GM19452 (cell line): ENCODE data around the gene SRSF12.
"Not testable (repeated sequence)": the region's sequence is repeated elsewhere in the genome, so short reads cannot be mapped to it uniquely, and the experiment has no call there.

ENCODE experiments used
- ATAC-seq: cut with Tn5 transposase; IDR thresholded peaks from one replicate; pipeline ENCODE4 v1.9.1; 2021; ENCODE audit not compliant: unreplicated experiment

Gene SRSF12

DNA sequence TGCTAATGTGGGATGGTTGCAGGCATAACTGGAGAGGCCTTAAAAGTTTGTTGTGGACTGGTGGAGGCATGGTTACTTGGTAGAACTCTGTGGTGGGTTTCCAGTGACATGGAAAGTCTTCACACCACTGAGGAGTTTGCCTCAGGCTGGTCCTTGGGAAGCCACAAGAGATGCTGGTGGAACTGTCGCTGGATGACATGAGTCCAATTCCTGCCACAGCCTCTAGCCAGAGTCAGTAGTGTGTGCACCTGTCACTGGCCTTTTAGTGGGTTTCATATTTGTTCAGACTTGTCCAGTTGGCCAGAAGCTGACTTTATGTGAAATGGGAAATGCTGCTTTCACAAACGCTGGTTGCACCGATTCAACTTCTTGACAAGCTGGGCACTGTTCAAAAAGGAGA lies 13.7 kb upstream of the SRSF12 start:
- ATAC-seq: no peak

DNA sequence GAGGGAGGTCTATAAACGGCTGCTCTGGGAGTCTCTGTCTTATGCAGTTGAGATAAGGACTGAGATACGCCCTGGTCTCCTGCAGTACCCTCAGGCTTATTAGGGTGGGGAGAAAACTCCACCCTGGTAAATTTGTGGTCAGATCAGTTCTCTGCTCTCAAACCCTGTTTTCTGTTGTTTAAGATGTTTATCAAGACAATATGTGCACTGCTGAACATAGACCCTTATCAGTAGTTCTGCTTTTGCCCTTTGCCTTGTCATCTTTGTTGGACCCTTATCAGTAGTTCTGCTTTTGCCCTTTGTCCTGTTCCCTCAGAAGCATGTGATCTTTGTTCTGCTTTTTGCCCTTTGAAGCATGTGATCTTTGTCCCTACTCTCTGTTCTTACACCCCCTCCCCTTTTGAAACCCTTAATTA lies 10.4 kb upstream of the SRSF12 start:
- not testable (repeated sequence) for ATAC-seq

- ATAC-seq: no peak
Observed at GRCh38 chr6:89122625-89123024, 4.8 kb upstream of the SRSF12 start.

- ATAC-seq: no peak
Observed at GRCh38 chr6:89121934-89122333, 4.1 kb upstream of the SRSF12 start.

GRCh38 chr6:89120371-89120770 lies 2.5 kb upstream of the SRSF12 start:
- ATAC-seq: no peak

GRCh38 chr6:89118931-89119330 lies 1.1 kb upstream of the SRSF12 start:
- ATAC-seq: no peak

DNA sequence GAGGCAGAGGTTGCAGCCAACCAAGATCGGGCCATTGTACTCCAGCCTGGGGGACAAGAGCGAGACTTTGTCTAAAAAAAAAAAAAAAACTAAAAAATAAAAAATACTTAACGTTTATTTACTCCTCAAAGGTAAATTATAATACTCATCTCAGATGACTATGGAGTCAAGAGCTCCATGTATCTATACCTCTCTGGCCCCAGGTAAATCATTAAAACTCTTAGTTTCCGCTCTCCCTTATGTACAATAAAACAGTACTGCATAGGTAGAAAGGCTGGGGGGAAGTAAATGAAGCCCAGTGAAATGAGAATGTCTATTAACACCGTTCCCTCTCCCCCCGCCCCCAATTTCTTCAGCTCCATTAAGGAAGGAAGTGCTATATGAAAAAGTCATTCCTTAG lies 1.2 kb downstream of the SRSF12 start:
- ATAC-seq: no peak

GRCh38 chr6:89111933-89112332 lies 5.9 kb downstream of the SRSF12 start:
- ATAC-seq: no peak

DNA sequence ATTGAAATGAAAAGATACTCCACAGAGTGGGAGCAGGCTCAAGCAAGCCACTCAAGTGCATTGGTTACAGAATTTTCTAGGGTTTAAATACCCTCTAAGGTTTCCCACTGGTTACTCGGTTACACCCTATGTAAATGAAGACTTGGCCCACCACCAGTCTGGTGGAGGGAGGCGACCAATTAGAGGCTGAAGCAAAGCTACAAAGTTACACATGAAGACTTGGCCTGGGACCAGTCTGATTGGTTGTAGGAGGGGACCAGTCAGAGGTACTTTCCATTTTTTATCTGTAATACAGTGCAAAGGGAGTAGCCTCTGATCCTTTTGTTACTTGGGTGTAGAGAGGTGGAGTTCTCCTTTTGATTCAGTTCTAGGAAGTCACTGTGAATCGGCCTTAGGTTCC lies 7.6 kb downstream of the SRSF12 start:
- ATAC-seq: no peak

DNA sequence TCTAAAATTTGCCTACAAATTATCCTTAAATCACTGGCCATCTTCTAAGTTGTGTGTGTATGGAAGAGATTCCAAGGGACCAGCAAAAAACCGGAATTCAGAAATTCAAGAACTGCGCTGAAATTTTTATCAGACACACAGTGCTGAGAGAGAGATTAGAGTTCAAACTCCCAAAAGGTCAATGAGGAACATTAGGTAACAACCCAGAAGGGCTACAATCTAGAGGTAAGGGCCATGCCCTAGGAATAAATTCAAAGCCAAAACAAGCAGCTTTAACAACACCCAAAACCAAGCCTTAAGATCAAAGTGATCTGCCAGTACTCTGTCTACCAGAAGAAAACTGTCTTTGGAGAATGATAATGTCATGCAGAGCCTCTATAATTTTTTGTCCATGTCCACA lies 17.8 kb downstream of the SRSF12 start:
- no peak for ATAC-seq

GRCh38 chr6:89098461-89098860 lies 19.4 kb downstream of the SRSF12 start:
- peak; percentile 53 for ATAC-seq

DNA sequence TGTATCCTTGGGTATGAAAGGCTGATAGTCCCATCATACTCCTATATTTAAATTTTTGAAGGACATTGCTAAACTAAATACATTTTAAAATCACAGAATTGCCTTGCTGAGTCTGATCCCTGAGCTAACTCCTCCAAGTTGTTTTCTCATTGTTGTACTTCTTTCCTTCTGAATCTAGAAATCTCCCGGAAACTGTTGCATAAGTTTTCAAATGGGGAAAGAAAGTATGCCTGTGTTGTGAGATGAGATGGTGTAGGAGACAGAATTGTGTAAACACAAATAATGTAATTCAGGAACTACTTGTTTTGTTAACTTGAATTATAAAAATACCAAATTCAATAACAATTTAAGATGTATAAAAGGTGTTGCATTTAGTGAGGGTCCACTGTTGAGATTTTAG lies 30.0 kb downstream of the SRSF12 start:
- no peak for ATAC-seq

GRCh38 chr6:89085409-89086205 lies 32.3 kb downstream of the SRSF12 start:
- no peak for ATAC-seq

- no peak for ATAC-seq
Observed at GRCh38 chr6:89084954-89085353, 32.9 kb downstream of the SRSF12 start.

DNA sequence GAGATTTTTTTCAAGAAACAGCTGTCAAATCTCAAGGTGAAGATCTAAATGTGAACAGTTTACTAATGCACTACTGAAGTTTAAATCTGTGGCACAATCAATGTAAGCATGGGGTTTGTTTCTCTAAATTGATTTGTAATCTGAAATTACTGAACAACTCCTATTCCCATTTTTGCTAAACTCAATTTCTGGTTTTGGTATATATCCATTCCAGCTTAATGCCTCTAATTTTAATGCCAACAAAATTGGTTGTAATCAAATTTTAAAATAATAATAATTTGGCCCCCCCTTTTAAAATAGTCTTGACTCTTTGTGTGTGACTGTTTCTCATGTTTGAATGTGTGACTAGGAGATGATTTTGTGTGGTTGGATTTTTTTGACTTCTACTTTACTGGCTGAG lies 33.3 kb downstream of the SRSF12 start:
- no peak for ATAC-seq

DNA sequence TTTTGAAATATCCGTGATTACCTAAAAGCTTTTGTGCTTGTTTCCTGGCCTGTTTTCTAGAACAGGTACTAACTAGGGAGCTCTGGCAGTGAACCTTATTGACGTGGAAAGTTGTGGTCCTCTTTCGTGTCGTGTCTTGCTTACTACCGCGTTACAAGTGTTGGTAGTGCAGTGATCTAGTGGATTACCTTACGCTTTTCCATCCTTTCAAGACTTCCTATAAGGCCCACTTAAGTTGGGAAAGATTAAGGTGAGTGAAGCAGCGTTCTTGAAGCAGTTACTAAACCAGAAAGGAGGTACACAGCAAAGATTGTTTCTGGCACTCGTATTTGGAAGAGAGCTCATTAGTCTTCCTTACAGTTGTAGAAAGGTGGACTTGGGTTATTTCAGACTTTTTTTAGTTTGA lies 35.4 kb downstream of the SRSF12 start:
- no peak for ATAC-seq

DNA sequence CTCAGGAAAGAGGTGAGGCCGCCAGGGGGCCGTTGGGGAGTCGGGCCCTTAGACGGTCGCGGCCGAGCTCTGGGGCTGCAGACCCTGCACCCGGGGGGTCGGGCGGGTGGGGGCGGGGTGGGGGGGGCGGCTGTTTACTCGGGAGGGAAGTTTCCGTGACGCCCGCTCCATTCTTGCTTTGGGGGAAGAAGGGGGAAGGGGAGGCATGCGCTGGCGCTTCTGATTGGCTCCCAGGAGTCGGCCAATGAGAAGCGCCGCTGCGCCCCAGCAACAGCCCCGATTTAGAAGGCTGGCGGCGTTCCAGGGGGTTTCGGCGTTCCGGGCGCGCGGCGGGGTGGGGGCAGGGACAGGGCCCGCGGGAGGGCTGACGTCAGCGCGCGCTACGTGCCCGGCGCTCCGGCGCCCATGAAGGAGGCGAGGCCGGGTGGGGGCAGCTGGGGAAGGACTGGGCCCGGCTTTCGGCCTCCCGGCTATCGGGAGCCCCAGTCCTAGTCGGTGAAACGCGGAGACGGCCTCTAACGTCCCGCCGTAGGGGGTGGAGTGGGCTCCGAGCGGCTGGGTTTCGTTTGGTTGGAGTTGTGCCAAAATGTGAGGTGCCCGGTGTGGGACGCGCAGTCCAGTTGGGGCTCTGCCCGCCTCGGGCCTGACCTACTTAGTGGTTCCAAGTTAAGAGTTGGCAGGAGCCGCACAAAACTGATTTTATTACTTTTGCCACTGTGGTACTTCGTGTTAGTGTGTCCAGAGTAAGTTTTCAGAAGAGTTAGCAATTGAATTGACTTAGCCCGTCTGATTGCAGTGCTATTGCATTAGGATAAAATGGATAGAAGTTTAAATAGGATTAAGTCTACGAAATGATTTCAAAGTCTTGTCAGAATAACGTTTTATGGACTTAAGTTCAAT lies 36.2 kb downstream of the SRSF12 start:
- peak; percentile 59 for ATAC-seq

- peak; percentile 17 for ATAC-seq
Observed at GRCh38 chr6:89081129-89081422, 36.8 kb downstream of the SRSF12 start.

- ATAC-seq: peak; percentile 67
Observed at GRCh38 chr6:89080281-89081128, 37.4 kb downstream of the SRSF12 start, which contains the start of gene PNRC1. Gene PNRC1, plus strand, starts transcription at chr6:89080751. Its CDS starts 144 bp downstream, at chr6:89080895.

GRCh38 chr6:89079511-89080234 lies 38.2 kb downstream of the SRSF12 start:
- ATAC-seq: no peak

DNA sequence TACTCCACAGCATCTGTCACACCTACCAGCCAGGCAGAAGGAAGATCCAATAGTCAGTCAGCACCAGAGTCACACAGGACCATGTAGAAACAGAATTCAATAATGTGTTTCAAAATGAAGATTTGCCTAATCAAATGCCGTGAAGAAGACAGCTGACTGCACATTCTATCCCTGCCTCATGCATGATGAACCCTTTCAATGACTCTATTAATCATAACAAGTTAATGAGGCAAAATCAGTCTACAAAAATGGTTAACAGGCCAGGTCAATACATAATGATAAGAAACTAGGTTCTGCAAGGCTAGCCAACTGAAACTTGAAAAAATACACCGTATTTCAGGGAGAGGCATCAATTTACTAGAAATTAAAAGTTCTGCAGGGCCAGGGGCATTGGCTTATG lies 44.0 kb downstream of the SRSF12 start:
- ATAC-seq: no peak
